B cell (primary cell): Measurements from ENCODE around the gene PLCXD1.

Experiments used
- CTCF ChIP-seq: fragments of 200-600 bp; IDR thresholded peaks from one replicate; pipeline ENCODE4 v1.8.0; 2022; ENCODE audit warnings: antibody characterized with exemption, mild to moderate bottlenecking
- EZH2 ChIP-seq: IDR thresholded peaks from 2 replicates; pipeline ENCODE4 v1.6.1; 2012; ENCODE audit warnings: borderline replicate concordance, low read depth, mild to moderate bottlenecking, moderate library complexity, low read length; ENCODE audit not compliant: insufficient read depth, poor library complexity, severe bottlenecking

- TF ChIP-seq CTCF (no peak), EZH2 (no peak)
Observed at GRCh38 chrX:302975-303374, 21.8 kb downstream of the PLCXD1 start.
